GM21515 (cell line): ENCODE data around the gene FOXA3.

ENCODE experiments used
- ATAC-seq: cut with Tn5 transposase; IDR thresholded peaks from one replicate; pipeline ENCODE4 v1.9.1; 2021; ENCODE audit not compliant: unreplicated experiment

Gene FOXA3

DNA sequence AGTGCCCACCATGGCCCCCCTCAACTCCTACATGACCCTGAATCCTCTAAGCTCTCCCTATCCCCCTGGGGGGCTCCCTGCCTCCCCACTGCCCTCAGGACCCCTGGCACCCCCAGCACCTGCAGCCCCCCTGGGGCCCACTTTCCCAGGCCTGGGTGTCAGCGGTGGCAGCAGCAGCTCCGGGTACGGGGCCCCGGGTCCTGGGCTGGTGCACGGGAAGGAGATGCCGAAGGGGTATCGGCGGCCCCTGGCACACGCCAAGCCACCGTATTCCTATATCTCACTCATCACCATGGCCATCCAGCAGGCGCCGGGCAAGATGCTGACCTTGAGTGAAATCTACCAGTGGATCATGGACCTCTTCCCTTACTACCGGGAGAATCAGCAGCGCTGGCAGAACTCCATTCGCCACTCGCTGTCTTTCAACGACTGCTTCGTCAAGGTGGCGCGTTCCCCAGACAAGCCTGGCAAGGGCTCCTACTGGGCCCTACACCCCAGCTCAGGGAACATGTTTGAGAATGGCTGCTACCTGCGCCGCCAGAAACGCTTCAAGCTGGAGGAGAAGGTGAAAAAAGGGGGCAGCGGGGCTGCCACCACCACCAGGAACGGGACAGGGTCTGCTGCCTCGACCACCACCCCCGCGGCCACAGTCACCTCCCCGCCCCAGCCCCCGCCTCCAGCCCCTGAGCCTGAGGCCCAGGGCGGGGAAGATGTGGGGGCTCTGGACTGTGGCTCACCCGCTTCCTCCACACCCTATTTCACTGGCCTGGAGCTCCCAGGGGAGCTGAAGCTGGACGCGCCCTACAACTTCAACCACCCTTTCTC is 8.2 kb downstream of the FOXA3 start:
- no peak for ATAC-seq

DNA sequence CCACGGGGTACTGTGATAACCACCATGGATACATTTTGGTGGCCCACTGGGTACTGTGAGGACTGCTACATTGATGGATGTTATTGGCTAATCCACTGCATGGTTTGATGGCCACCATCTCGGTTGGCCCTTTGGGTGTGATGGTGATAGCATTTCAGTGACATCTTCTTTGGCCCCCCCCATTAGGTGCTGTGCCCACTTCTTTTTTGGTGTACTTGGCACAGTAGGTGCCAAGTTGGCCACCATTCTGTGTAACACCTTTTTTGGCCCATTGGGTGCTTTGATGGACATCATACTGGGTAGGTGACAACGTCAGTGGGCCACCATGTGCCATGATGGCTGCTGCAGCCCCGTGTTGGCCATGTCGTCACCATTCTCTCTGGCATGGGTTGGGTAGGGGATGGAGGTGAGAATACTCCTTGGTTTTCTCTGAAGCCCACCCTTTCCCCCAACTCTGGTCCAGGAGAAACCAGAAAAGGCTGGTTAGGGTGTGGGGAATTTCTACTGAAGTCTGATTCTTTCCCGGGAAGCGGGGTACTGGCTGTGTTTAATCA is 9.2 kb downstream of the FOXA3 start:
- no peak for ATAC-seq

DNA sequence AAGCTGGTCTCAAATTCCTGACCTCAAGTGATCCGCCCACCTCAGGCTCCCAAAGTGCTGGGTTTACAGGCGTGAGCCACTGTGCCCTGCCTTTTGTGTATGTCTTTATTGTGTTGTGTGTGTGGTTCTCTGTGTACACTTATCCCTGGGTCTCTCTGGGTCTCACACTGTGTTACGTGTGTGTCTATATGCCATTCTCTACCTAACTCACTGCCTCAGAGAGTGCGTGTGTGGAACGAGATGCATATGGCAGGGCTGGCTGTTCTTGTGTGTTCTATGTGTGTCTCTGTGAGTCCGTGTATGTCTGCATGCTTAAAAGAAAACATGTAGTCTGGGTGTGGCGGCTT is 10.5 kb downstream of the FOXA3 start:
- no peak for ATAC-seq

DNA sequence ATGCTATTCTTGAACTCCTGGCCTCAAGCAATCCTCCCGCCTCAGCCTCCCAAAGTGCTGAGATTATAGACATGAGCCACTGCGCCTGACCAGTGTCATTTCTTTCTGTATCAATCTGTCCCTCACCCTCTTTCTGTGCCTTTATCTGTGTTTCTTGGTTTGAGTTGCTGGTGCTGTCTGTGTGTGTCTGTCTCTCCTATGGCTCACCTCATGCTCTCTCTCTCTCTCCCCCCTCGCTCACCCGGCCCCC is 12.0 kb downstream of the FOXA3 start:
- no peak for ATAC-seq

DNA sequence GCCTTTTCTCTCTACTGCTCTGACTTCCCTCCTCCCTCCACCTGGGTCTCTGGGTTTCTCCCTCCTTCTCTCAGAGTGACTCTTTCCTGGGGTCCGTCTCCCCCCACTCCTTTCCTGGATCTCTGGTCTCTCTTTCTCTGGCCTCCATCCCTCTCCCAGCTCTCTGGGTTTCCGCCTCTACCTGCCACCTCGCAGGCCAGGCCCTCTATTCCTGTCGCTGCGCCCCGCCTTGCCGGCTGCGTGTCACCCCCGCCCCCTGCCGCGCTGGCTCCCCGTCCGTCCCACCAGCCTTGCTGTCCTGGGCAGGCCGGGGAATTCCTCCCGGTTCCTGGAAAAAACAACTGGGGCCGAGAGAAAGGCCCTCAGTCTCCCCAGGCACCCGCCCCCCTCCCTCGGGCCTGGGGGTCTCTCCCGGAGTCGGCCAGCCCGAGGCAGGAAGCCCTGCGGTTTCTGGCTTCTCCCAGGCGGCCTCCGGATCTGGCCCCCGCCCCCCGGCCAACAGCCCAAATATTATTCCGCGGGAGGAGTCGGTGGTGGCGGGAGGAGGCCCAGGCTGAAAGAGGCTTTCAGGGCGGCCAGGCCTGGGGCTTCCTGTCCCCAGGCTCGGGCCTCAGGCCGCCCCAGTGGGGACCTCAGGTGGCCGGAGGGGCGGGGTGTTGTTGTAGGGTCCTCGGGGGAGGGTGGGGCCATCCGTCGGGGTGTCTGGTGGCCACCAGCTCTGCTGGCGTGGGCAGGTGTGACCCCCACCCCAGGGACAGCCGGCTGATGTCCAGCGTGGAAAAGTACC is 12.5 kb downstream of the FOXA3 start:
- ATAC-seq, result no peak

DNA sequence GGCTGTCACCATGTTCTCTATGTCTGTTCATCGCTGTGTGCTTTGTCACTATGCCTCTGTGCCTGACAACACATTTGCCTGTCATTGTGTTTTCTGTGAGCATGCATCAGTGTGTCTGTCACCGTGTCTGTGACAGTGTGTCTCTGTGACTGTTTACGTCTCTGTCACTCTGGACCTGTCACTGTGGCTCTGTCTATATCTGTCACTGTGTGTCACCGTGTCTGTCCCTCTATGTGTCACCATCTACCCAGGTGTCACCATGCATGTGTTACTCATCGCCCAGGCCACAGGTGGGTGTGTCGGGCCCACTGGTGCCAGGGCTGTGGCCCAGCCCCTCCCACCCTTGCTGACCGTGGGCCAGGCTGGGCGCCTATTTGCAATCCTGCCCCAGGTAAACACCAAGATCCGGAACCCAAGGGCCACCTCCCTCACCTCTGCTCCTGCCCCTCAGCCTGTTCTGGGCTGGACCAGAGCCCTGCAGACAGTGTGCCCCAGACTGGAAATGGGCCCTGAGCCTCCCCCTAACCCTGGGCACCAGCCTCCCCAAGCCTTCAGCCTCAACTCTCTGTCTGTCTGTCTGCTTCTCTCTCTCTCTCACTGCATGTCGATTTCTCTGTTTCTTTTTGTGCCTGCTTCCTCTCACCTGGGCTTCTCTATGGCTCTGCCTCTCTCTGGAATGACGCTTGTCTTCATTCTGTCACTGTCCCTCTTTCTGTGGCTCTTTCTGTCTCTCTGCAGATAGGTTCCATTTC is 14.1 kb downstream of the FOXA3 start:
- ATAC-seq, result no peak

DNA sequence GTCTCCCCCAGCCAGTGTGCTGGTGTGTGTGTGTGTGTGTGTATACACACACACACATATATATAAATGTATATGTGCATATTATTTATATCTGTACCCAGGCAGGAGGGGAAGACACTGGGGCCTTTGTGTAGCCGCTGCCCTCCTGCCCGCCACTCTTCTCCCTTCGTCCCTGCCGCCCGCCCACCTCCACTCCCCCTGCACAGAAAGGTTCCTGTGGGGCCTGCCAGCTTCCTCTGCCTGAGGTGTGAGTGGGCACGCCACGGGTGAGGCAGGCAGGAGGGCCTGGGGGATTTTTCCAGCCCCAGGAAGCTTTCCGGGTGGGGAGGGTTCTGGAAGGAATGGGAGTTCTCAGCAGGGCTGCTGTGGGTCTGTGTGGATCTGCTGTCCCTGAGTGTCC is 14.9 kb downstream of the FOXA3 start:
- no peak for ATAC-seq

DNA sequence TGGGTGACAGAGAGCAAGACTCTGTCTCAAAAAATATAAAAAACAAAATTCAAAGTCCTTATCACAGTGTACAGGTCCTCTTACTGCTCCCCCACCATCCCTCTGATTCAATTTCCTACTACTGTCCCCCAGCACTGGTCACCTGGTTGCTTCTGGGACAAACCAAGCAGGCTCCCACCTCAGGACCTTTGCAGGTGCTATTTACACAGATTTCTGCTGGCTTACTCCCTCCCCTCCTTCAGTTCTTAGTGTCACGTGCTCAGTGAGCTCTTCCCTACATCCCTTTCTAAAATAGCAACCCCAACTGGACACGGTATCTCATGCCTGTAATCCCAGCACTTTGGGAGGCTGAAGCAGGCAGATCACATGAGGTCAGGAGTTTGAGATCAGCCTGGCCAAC is 15.8 kb downstream of the FOXA3 start:
- ATAC-seq, result no peak

DNA sequence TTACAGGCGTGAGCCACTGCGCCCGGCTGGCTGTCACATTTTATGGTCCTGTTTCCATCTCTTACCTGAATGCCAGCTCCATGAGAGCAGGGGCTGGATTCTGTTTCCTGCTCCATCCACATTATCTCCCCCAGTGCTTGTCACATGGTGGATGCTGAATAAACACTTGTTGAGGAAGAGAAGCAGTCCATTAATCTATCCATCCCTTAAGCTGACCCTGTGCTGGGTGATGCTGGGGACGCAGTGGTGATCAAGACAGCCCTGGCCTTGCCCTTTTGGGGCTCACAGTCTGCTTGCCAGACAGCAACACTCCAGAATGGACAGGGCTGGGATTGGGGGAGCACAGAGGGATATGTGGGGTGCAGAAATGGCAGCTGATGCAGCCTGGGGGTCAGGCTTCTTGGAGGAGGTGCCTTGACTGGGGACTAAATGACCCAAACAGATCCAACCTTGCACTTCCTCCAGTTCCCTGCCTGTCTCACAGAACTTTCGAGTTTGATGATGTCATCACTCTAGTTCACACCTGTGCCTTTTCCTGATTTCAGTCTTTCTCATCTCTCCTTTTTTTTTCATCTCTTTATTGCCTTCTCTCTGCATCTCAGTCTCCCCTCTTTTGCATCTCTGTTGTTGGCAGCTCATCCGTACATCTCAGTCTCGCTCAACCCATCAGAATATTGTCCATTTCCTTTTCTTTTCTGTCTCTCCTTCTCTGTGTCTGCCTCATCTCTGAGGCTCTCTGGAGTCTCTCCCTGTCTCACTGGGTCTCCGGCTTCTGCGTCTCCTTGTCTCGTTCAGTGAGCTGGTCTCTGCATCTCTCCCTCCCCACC is 17.2 kb downstream of the FOXA3 start:
- no peak for ATAC-seq

DNA sequence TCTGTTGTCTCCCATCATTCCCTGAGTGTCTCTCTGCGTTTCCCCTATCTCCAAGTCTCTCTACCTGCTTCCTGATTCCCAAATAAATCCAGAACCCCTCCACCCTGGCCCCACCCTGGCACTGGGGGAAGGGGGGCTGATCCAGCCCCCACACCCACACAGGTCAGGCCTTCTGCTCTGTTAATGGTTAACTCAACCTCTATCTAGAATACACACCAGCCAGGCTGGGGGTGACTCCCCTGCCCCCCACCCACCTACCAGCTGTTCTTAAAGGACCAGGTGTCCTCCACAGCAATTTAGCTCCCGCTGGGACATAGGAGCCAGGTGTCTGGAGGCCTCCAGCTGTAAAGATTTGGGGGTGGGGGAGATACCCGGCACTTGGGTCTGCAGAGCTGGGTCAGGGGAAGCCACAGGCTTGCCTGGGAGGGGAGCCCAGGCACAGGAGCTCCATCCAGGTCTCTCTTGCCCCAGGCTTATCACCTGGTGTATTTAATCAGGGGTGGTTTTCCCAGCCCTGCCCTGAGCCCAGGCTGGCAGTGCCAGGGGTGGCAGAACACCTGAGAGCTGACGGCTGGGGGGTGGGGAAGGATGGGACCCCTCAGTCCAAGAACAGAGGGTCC is 17.9 kb downstream of the FOXA3 start:
- ATAC-seq, result no peak

DNA sequence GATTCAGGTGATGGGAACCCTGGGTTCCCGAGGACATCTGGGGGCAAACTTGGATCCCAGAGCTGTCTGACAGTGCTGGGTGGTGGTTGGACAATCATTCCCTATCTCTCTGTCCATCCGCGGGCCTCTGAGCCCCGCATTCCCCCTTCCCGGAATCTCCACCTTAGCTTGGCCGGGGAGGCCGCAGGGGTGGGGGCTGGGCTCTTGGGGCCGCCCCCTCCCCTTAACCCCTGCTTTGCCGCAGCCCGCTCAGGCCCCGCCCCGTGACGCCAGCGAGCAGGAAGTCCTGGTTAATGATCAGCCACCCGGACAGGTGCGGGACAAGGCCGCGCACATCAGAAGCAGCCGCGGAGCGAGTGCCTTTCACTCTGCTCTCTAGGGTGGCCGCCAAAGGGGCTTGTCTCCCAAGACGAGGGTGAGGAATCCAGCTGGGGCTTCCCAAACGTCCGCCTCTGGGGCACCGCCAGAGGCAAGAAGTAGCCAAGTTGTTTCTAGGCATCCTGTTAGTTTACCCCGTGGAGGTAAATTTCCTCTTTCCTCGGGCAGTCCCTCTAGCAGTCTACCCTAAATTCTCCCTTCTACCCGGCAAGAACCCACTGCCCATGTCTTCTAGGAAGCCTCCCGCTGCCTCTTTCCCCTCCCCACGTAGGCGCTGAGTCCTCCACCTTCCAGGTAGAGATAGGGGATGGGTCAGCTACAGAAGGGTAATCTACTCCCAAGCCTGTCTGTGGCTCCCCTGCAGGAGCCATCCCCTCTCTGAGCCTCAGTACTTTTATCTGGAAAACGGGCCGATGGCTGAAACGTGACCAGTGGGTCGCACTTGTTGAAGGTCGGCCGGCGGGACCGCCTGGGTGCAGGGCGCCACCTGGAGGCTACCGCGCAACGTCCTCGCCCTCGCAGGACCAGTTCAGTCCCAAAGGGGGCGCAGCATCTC is 18.8 kb downstream of the FOXA3 start:
- ATAC-seq, result peak; percentile 30

DNA sequence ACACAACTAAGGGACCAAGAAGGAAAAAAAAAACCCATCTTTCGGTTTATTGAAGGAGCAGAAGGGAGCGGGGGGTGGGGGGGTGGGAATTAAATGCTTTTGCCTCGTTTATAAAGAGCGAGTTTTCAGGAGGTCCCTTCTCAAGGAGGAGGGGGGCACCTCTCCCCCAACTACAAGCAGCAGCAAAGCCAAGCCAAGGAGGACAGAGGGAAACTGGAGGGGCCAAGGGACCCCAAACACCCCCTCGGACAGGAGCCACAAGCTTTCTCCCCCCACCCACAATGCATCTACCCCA is 19.4 kb downstream of the FOXA3 start:
- no peak for ATAC-seq

DNA sequence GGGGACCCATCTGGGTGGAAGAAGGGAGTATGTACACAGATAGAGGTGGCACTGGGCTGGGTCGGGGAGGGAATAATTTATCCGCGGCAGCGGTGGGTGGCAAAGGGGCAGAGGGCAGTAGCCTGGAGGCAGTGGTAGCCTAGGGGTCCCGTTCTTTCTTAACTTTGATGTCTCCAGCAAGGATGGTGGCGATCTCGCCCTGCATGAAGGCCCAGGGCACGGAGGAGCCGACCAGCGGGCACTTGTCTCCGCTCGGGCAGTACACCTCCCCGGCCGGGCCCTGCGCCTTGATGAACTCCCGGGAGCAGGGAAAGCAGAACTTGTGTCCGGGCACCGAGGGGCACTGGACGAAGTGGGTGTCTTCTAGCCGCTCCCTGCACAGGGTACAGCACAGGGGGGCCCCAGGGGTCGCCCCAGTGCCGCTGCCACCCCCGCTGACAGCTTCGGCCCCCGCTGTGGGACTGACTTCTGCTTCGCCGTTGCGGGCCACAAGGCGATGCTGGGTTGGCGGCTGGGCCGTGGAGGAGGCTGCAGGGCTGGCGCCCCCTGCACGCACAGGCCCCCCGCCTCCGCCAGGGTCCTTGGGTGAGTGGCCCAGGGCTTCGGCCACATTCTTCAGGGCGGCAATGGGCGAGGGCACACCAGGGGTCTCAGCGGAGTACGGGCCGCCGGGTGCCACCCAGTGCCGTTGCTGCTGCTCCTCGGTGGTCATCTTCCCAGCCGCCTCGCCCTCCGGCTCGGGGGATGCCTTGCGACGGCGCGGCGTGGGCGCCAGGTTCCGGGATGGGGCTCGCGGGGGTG is 20.0 kb downstream of the FOXA3 start:
- no peak for ATAC-seq

DNA sequence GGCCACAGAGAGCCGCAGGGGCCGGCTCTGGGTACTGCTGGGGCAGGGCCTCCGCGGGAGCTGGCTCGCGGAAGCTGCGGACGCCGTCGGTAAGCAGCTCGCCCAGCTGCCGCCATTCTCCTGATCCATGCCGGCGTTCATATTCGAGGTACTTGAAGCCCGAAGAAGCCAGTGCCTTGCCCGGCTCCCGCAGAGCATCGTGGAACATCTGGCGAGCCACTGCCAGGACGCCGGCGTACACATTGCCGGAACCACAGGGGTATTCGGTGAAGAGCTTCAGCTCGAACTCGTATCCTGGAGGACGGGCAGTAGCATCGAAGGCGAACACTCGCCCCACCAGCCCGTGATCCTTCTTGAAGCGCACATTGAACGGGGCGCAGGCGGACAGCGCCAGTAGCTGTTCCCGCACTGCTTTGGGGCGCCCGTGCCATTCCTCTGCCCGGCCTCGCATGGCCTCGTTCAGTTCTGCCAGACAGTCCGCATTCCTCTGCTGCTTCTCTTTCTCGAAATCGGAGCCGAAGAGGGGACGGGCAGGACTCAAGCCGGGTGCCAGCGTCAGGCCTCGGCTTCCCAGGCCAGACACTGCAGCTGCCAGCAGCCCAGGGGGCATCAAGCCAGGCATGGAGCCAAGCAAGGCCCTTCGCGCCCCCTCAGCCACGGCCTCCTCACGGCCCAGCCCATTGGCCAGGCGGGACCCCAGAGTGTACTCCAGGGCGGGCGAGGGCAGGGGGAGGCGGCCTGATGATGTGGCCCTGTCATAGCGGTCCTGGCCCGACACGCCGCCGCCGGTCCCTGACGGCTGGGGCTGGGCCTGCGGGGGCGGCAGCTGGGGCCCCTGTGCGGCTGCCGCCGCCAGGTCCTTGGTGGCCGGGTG is 20.8 kb downstream of the FOXA3 start:
- ATAC-seq, result no peak

DNA sequence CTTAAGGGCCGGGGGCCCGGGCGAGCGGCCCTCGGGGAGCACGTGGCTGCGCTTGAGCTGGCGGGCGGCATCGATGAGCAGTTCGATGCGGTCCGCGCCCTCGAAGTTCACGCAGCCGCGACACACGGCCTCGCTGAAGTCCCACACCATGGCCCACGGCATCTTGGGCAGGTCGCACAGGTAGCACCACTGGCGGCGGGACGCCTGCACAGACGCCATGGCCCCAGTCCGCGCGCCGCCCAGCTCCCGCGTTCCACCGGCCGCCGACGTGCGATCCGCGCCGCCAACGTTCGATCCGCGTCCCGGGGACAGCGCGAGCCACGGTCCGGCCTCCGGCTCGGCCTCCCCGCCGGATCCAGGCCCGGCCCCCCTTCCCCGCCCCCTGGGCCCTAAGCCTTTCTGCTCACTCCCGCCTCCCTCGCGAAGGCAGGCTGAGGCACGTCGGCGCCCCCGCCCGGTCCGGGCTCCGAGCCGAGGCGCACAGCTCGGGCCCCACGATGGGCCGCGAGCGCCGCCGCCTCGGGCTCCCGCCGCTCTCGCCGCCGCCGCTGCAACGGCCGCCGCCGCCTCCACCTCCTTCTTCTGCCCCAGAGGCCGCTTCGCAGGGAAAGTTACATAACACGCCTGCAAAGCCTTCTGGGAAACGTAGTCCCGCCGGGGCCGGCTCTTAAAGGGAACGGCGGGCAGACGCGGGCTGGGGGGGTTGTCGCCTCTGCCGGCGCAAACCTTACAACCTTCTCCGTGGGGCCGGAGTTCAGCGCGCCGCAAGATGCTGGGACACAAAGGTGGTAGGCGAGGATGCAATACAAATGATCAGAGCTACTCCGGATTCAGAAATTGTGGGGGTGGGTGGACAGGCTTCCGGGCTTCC is 21.7 kb downstream of the FOXA3 start, which contains the start of gene IRF2BP1:
TSS of gene IRF2BP1 (minus strand) at position 586 of the 871 bp plus-strand sequence. CDS start at position 219, 367 bp downstream.
- ATAC-seq, result peak; percentile 49

DNA sequence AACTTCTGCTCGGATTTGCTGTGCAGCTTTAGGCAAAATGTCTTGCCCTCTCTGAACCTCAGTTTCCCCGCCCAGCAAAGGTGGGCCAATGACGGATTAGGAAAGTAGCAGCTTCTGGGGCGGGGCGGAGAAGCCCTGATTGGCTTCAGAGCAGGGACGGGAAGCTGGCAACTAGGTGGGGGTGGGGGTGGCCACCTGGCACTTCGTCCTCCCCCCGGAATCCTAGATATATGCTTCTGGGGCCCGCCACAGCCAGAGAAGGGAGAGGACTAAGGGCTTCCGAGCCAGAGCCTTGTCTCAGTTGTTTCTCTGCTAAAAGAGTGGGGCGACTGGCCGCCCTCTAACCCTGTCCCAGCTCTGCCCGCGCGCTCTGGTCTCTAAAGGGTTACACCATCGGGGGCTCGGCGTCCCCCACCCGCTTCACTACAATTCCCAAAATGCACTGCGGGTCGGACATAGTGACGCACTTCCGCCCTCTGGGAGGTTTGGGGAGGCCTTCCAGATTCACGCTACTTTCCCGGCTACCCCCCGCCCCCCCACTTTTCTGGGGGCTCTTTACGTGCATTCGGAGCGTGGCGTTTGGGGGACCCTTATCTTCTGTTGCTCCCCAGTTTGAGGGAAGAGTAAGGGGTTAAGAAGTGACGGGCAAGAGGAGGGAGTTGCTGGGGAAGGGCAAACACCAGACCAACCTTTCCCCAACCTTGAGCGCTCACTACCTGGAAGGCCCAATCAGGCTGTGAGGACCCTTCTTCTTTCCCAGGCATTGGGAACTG is 22.5 kb downstream of the FOXA3 start:
- peak; percentile 42 for ATAC-seq
